HG02763 (cell line): ENCODE results near the gene FBXO10.
A peak's percentile ranks its signal among the peaks of the same experiment; 100 is the strongest.

Experiments used
- ATAC-seq: cut with Tn5 transposase; IDR thresholded peaks from one replicate; pipeline ENCODE4 v1.9.1; 2021; ENCODE audit warnings: mild to moderate bottlenecking, moderate library complexity; ENCODE audit not compliant: unreplicated experiment

The FBXO10 gene

DNA sequence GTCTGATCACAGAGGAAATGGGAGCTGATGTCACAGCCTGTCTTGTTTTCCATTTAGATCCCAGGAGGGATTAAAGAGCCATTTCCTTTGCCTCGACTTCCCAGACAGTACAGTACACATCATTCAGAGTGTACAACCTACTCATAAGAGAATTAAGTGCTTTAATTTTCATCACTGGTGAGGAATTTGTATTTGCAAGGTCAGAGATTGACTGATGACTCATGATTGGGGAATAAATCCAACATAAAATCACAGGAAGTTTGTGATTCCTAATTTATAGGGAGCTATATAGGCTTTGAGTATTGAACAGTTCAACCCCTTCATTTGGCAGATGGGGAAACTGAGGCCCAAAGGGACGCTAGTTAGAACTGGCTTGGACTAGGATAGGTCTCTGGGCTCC is 20.3 kb upstream of the FBXO10 start:
- ATAC-seq, result no peak

DNA sequence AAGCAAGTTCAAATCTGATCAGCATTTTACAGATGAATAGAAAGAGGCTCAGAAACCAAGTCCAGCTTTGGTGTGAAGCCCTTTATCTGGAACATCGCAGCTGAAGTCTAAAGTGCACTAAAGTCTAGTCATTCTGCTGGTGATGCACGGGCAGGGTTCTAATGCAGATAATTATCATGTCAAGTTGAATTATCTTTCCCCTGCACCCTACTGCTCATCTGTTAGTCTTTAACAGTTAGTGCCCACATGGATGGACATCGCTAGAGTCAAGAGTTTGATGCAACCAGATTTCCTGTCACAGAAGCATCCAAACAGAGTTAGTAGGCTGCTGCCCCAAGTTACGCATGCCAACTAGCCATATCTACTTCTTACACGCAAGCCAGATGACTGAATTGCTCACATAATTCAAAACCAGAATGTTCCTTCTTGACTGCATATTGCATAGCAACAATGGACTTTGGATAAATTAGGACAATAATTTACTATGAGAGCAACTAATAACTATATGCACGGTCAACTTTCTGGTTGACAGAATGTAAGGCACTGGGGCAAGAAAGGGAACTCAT is 17.8 kb upstream of the FBXO10 start:
- no peak for ATAC-seq

DNA sequence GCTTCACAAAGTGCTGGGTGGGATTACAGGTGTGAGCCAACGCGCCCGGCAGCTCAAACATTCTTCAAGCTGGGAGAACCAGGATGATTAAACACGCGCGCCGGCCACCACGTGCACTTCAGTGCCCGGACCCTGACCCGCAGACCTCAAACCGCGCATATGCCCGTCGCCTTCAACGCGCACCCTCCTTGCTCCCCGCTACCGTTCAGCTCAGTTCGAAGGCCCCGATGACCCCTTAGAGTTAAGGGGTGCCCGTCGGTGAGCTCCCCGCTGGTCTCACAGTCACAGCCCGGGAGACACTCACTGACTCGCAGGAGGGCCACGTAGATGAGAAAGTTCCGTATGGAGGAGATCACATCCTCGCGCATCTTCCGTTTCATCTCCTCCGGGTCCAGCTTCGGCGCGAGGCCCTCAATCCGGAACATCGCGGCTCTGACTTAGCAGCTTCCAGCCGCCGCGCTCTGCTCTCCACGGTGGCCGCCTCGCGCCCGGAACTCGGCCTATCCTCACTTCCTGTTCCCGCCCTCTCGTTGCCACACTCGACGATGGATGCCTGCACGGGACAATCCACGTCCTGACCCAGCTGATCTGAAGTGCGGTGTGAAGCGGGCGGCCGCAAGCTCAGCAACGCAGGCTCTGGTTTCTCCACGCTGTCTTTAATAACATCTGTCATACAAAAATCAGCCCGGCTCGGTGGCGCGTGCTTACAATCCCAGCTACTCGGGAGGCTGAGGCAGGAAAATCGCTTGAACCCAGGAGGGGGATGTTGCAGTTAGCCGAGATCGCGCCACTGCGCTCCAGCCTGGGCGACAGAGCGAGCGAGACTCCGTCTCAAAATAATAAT is 16.1 kb upstream of the FBXO10 start, which contains the start of gene TOMM5:
Gene TOMM5, minus strand, starts transcription at position 490 of the 844 bp plus-strand sequence. Its CDS starts 65 bp downstream, at position 425.
- peak; percentile 91 for ATAC-seq

DNA sequence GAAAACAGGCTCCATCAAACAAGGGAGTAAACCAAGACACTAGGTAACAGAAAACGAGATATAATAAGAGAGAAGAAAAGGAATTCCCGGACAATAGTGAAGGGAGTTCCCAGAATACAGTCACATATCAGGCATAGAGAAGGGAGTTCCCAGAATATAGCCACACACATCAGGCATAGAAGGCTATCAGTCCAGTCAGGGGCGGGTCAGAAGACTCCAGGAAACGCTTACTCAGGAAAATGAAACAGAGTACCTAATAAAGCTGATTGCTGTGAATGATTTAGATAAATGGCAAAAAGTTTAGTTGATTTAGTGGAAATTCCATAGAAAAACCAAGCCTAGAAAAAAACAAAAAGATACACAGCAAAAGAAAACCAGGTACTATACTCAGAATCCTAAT is 11.3 kb upstream of the FBXO10 start:
- no peak for ATAC-seq

DNA sequence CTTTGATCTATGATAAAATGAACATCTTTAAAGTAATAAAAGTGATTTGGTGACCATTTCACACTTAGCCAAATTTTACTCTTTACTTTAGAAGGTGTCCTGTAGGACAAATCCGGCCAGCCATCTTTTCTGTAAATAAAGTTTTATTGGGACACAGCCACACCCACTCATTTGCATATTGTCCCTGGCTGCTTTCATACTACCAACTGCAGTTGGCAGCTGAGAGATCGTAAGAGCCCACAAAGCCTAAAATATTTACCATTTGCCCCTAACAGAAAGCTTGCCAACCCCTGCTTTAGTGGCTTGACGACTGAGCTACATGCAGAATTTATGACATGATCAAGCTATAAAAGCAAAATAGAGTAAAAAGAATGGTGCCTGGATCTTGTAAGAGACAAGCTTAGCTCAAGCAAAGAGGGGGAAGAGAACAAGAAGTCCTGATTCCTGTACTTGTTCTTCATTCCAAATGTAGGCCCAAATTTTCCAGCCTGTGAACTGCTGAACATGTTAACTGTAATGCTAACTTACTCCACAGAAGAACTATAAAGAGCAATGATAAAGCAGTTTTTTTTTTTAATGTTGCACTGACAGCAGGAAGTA is 7.4 kb upstream of the FBXO10 start:
- no peak for ATAC-seq

DNA sequence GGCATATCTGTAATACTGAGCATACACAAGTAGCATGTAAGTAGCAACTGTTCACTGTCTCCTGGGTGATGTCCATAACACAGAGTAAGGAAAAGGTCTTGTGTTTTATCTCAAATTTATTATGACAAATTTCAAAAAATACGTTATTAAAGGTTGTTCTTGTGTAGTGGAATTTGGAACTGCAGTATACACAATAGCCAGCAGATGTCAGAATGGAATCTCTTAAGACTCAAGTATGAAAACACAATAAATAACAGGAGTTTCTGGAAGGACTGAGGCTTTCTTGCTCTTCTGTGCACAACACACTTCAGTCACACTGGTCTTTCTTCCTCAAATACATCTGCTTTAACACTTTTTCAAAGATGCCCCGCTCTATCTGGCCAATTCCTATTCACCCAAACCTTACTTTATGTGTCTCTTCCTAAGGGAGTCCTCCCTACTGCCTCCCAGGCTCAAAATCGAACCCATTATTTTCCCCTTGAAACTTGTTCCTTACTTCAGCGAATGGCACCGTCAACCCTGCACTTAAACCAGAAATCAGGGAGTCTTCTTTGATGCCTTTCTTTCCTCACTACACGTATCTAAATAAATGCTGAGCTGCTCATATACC is 6.5 kb upstream of the FBXO10 start:
- no peak for ATAC-seq

DNA sequence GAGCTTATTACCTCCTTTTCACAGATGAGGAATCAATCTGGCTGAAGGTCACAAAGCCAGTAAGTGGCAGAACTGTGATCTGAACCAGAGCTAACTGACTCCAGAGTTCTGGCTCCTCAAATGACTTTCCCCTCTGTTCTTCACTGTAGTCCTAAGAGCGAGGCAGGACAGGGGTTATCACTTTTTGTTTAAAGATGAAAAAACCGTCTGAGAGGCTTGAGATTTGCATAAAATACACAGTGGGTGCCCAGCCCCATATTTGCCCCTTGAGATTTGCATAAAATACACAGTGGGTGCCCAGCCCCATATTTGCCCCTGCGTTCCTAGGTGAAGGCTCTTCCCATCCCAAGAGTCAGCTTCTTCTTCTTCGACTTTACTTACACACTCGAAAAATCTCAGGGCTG is 667 bp downstream of the FBXO10 start:
- peak; percentile 48 for ATAC-seq

DNA sequence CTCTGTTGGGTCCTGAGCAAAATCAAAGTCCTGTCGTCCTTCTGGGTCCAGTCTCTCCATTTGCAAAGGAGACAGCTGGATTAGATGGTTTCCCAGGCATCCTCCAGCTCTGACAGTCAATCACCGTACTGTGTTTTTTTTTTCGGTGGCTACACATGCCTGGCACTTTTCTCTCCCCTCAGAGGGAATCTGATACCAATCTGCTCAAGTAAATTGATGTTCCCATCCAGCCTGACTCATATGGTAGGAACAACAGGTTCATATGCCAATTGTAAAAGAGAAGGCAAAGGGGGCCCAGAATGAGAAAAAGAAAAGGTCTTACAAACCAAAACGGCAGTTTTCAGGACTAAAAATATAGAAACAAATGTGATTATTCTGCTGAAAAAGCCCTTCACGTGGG is 1.2 kb downstream of the FBXO10 start:
- ATAC-seq, result no peak

DNA sequence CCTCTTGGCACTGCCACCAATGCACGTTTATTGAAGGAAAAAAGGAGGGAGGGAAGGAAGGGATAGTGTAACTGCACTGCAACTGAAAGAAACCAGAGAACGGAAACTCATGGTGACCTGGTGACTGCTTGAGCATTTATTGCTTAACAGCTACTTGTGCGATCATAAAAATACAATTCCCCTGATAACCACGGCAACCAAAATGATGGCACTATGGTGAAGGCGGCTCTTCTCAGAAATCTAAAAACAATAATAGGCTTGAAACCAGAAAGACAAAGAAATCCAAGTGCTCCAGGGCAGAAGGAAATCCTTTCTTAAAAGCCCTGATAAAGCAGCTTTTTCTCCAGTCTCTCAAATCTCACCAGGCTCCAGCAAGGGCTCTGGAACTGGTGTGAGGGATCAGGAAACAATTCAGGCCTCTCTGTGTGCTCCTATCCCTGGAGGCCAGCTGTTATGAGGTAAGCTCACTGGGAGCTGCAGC is 1.9 kb downstream of the FBXO10 start:
- ATAC-seq, result no peak

DNA sequence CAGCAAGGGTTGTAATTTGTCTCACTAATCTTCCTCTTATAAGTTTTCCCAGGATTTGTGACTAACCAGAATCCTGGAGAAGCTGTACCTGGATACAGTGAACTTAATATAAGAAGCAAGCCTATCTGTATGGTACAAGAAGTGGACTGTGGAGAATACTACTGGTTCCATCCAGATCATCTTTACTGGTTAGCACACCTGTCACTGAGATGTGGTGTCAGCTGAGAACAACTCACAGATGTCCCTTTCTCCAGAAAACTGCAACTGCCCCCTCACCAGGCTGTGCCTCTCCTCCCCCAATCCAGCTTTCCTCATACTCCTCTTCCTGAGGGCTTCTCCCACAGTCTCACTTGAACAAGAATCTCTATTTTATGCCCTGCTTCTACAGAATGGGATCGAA is 4.9 kb downstream of the FBXO10 start:
- ATAC-seq, result no peak

DNA sequence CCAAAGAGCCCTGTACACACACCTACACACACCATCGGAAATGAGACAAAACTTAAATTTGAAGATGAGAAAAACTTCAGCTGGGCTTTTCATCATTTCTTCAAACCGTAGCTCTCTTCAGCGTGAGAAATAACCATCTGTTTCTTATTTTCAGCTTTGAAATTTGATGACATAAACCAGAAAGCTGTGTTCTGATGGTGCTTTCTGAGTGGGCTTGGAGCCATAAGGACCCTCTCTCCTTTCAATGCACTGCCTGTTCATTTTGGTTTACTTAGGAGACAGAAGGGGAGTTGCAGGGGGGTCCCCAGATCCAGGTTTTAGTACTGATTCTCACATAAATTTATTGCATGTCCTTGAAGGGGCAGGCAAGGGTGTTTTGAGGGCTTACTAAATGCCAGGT is 9.5 kb downstream of the FBXO10 start:
- no peak for ATAC-seq

DNA sequence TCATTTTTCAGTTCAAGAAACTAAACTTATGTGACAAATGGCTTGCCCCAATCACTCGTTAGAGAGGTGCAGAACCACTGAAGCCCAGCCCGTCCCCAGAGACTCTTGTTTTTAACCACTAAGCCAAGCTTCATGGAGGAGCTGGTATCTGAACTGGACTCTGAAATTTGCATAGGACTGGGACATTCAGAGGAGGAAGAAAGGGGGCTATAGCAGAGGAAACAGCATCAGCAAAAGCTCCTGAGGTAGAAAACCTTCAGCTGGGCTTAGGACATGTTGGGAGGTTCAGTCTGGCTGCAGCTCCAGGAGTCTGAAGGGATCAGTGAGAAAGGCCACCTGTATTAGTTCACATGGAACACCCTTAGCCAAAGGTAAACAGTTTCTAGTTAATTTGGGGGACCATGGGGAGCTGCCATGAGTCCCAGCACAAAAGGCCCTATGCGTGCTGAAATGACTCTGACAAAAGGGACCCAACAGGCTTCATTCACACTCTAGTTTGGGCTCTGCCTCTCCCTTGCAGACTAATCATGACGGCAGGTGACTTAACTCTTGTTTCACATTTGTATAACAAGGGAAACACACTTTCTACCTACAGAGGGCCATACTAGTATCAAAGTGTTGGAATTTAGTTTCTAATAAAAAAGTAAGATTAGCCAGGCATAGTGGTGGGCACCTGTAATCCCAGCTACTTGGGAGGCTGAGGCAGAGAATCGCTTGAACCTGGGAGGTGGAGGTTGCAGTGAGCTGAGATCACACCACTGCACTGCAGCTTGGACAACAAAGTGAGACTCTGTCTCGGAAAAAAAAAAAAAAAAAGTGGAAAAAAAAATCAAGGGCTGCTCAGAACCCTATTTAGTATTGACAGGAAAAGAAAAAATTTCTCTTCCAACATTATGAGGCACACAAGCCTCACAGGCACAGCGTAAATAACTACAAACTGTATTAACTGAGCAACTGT is 10.2 kb downstream of the FBXO10 start:
- peak; percentile 85 for ATAC-seq

DNA sequence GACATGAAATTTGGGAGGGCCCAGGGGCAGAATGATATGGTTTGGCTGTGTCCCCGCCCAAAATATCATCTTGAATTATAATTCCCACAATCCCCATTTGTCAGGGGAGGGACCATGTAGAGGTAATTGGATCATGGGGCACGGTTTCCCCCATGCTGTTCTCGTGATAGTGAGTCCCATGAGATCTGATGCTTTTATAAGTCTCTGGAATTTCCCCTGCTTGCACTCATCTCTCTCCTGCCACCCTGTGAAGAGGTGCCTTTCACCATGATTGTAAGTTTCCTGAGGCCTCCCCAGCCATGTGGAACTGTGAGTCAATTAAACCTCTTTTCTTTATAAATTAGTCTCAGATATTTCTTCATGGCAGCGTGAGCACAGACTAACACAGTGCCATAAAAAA is 11.3 kb downstream of the FBXO10 start:
- ATAC-seq, result no peak

DNA sequence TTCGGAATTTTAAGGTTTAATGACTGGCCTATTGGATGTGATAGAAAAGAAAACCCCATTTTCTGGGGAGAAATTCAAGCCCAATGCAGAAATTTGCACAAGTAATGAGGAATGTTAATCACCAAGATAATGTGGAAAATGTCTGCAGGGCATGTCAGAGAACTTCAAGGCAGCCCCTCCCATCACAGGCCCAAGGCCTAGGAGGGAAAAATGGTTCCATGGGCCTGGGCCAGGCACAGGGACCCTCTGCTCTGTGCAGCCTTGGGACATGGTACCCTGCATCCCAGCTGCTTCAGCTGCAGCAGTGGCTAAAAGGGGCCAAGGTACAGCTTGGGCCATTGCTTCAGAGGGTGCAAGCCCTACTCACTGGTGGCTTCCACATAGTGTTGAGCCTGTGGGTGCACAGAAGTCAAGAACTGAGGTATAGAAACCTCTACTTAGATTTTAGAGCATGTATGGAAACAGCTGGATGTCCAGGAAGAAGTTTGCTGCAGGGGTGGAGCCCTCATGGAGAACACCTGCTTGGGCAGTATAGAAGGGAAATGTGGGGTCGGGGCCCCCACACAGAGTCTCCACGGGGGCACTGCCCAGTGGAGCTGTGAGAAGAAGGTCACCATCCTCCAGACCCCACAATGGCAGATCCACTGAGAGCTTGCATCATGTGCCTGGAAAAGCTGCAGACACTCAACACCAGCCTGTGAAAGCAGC is 12.2 kb downstream of the FBXO10 start:
- ATAC-seq, result no peak

DNA sequence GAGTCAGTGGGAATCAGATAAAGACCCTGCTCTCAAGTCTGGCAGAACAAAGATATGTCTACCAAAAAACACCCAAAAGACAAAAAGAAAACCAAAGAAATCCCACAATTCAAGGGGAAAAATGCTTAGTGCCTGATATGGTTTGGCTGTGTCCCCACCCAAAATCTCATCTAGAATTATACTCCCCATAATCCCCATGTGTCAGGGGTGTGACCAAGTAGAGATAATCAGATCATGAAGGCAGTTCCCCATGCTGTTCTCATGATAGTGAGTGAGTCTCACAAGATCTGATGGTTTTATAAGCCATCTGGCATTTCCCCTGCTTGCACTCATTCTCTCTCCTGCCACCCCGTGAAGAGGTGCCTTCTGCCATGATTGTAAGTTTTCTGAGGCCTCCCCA is 13.4 kb downstream of the FBXO10 start:
- no peak for ATAC-seq

DNA sequence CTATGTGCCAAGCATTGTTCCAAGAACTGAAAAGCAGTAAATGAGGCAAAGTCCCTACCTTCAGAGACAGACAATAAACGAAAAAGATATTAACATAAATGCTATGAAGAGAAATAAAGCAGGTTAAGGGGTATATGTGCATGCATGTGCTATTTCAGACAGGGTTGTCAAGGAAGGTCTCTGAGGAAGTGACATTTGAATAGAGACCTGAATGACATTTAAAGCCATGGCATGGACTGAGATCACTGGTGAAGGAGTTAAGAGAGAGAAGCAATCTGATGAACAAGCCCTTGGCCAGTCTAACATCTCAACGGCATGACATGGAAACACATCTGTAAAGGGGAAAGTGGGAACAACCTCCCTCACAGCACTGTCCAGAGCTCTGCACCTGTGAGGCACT is 14.5 kb downstream of the FBXO10 start:
- ATAC-seq, result no peak

DNA sequence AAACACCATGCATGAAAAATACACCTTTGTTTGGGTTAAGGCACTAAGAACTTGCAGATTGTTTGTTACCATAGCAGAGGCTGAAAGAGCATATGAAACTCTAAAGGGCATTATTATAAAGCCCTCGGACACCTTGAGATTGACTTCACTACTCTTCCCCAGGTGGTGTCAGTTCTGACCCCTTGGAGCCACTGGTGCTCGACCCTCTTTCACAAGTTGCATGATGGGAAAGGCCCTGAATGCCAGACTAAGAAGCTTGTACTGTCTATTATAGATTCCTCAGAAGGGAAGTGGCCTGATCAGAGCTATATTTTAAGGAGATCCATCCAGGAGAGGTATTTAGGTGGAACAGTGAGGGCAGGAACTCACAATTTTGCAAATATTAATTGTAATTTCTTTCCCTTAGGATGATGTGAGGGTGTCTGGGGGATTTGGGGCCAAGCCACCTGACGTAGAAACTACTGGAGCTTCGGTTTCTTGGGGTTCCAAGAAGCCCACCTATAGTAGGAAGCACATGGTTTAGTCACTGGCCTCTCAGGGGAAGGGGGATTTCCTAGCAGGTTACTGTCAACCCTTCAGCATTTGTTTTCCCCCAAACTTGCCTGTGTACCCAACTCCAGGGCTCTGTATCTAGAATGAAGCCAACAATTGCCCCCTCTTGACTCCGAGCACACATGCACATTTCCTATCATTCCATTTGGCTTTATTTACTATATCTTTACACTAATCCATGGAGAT is 16.2 kb downstream of the FBXO10 start:
- no peak for ATAC-seq

DNA sequence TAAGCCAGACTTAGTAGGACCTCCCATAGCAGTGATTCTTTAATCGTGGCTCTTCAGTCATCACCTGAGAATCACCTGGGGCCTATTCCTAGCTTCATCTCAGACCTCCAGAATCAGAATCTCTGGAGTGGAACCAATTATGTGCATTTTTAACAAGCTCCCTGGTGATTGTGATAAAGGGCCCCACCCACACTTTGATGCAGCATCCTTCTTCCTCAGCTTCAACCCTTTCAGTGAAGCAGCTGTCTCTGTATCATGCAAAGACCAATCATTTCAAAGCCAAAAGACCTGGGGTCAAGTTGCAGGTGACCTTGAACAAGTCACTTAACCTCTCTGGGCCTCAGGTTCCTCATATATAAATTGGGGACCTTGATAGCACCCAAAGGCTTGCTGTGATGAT is 17.1 kb downstream of the FBXO10 start:
- no peak for ATAC-seq

DNA sequence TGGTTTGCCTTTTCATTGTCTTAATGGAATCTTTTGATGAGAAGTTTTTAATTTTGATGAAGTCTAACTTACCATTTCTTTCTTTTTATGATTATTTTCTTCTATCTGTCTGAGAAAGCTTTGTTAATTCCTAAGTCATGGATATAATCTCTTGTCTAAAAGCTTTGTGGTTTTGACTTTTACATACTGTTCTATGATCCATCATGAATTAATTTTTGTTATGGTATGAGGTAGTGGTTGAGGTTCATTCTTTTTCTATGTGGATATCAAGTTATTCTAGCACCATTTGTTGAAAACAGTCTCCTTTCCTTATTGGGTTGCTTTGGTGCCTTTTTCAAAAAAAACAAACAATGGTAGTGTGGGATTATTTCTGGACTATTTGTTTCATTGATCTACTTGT is 20.4 kb downstream of the FBXO10 start:
- no peak for ATAC-seq
